Stimulated activated CD4-positive, alpha-beta T cell treated with anti-CD3 and anti-CD28 coated beads, Interleukin-1b, Interleukin-23, amount 100 ng/mL, for 1 hour (primary cell): Measurements from ENCODE around the gene BZW2.

Source experiments
- DNase-seq, 2 donors: peaks; one replicate each; pipeline ENCODE4 v3.0.0-alpha.2; 2020; ENCODE audit warnings: low read depth in 2 of 2

BZW2 gene

DNA sequence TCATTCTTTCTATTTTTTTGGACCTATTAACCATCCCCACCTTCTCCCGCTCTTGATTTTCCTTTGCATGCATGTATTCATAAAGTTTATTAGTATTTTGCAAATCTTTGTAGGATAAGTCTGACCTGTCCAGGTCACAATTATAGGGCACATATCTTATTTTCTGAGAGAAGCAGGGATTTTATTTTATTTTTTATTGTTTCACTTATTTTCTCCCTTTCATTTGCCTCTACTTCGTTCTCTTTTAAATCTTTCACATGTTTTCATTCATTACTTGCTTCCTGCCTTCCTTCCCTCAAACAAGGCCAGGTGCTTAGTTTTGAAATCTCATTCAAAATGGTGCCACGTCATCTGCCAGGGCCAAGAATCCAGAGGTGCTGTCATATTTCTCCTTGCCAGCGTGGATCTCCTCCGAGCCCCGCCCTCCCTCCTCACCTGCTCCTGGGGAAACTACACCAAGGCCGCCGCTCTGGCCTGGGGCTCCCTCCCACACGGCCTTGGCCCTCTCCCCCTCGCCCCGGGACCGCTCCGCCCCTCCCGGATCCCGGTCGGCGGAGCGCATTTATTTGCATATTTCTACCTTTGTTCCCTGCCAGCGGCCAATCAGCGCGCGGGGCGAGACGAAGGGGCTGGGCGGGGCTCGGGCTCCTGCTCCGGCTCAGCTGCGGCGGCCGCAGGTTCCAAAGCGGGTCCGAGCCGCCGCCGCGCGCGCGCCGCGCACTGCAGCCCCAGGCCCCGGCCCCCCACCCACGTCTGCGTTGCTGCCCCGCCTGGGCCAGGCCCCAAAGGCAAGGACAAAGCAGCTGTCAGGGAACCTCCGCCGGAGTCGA lies 107.3 kb downstream of the BZW2 start, which contains the start of gene TSPAN13:
TSPAN13 (plus strand) TSS at position 654 of the 830 bp plus-strand sequence. CDS start 213 bp downstream, outside the sequence.
- DNase-seq, result no peak

DNA sequence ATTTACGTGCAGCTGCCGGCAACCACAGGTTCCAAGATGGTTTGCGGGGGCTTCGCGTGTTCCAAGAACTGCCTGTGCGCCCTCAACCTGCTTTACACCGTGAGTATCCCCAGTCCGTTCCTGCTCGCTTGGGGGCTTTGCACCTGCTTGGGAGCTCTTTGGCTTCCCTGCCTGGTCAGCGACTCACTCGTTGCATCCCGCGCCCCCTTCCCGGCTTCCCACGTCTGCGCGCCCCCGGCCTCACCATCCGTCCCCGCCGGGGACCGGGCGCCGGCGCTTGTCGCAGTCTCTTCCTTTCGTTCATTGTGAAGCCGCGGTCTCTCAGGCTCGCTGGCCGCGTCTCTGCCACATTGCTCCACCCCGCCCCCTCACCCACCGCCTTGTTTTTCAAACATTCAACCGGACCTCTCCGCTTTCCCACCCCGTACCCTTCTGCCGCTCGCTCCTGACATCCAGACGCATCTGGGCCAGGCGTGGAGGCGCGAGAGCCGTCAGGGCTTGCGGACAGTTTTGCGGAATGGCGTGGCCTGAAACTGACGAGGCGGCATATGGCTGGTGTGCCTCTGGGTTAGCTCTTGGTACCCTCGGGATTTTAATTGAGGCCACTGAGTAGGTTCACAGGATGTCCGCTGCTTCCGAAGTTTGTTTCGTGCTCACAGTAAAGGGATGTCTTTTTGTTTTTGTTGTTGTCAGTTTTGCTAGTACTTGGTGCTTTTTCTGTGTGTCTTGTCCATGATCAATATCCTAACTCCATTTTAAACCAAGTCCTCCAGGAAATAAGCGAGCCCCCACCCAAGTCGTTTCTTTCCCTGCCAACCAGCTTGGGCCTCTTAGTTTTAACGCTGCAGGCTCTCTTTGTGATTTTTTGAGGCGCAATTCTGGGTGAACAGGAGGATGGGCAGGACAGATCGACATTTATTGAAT lies 108.2 kb downstream of the BZW2 start:
- DNase-seq, result no peak

DNA sequence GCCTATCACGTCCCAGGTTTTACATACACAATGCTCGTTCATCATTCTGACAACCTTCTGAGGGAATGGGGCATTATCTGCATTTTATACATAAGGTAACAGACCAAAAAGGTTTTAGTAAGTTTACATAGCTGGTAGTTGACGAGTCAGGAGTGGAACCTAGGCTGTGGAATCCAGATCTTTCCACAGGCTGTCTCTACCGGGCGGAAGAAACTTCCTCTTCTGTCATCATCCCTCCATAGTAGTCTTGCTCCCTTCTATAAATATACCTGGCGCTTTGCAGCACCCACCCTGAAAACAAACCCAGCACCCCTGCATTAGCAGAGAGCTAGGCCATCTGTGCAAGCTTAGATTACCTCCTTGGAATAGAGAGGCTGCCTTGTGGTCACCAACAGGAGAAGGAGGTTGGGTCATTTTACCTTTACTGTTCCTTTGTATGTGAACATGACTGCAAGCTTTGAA lies 108.9 kb downstream of the BZW2 start:
- no peak for DNase-seq

DNA sequence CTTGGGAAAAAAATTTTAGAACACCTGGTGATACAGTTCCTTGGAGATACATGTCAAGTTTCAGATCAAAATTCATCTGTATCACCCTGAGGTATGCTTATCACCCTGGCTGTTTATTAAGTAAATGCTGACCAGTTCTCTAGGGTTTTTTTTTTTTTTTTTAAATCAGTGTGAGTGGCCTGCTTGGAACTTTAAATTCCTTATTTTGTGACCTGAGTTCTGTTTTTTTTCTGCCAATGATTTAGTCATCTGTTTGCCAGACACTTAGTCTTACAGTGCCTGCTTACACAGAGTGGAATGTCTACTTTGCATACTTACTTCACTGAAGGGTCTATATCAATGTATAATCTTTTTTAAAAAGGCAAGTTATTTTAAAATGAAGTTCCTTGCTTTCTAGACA lies 109.4 kb downstream of the BZW2 start:
- no peak for DNase-seq
